Neural cell (in vitro differentiated cells): ENCODE measurements around the gene TMEM252. TPM values are rescaled to one million over a fixed set of nuclear protein-coding genes. Genes with fewer than 3 reads are reported as not detected.

Source experiments
- H2AFZ ChIP-seq: fragments of 200-600, 300-800 bp; sonication (generic), shearing (Covaris generic); 2 replicates; pipeline ENCODE4 v1.6.0; 2014; ENCODE audit warnings: low read depth, mild to moderate bottlenecking, antibody characterized with exemption, low read length, moderate library complexity
- H3F3A ChIP-seq: fragments of 200-600 bp; shearing (Covaris generic); 2 replicates; pipeline ENCODE4 v1.6.1; 2016; ENCODE audit warnings: mild to moderate bottlenecking, moderate library complexity, mixed read lengths, antibody characterized with exemption, low read length; ENCODE audit not compliant: insufficient read depth, poor library complexity, severe bottlenecking
- H3K27ac ChIP-seq: fragments of 200-600, 300-800 bp; sonication (generic), shearing (Covaris generic); 2 replicates; pipeline ENCODE4 v1.5.1; 2014; ENCODE audit warnings: mild to moderate bottlenecking, low read length, moderate library complexity
- H3K27me3 ChIP-seq: fragments of 300-800, 200-600 bp; sonication (generic), shearing (Covaris generic); 2 replicates; pipeline ENCODE4 v1.6.0; 2014; ENCODE audit warnings: mild to moderate bottlenecking, low read depth, low read length, moderate library complexity; ENCODE audit not compliant: insufficient read depth
- H3K36me3 ChIP-seq: fragments of 300-800, 200-600 bp; sonication (generic), shearing (Covaris generic); 2 replicates; pipeline ENCODE4 v1.5.1; 2014; ENCODE audit warnings: mild to moderate bottlenecking, antibody characterized with exemption, low read length, moderate library complexity; ENCODE audit not compliant: insufficient read depth
- H3K4me2 ChIP-seq: fragments of 300-800, 200-600 bp; sonication (generic), shearing (Covaris generic); 2 replicates; pipeline ENCODE4 v1.6.0; 2014; ENCODE audit warnings: mild to moderate bottlenecking, low read length
- H3K4me3 ChIP-seq: fragments of 300-800, 200-600 bp; sonication (generic), shearing (Covaris generic); 2 replicates; pipeline ENCODE4 v1.5.1; 2014; ENCODE audit warnings: mild to moderate bottlenecking, low read length, moderate library complexity
- H3K79me2 ChIP-seq: fragments of 200-600 bp; shearing (Covaris generic); replicated peaks from 2 replicates; pipeline ENCODE4 v1.6.0; 2014; ENCODE audit warnings: mild to moderate bottlenecking, low read length, moderate library complexity; ENCODE audit not compliant: insufficient read depth
- H3K9ac ChIP-seq: fragments of 300-800, 200-600 bp; sonication (generic), shearing (Covaris generic); 2 replicates; pipeline ENCODE4 v1.6.1; 2016; ENCODE audit warnings: mild to moderate bottlenecking, low read length, mixed read lengths
- H3K9me2 ChIP-seq: fragments of 200-600 bp; shearing (Covaris generic); 2 replicates; pipeline ENCODE4 v1.6.1; 2016; ENCODE audit warnings: mild to moderate bottlenecking, low read length, mixed read lengths; ENCODE audit not compliant: insufficient read depth
- H3K9me3 ChIP-seq: fragments of 200-600, 300-800 bp; sonication (generic), shearing (Covaris generic); 2 replicates; pipeline ENCODE4 v1.6.1; 2016; ENCODE audit warnings: mild to moderate bottlenecking, mixed run types, low read length, moderate library complexity, mixed read lengths
- H4K20me1 ChIP-seq: fragments of 200-600 bp; shearing (Covaris generic); 2 replicates; pipeline ENCODE4 v1.6.1; 2016; ENCODE audit warnings: mild to moderate bottlenecking, mixed run types; ENCODE audit not compliant: insufficient read depth
- EP300 ChIP-seq: fragments of 450-650 bp; conservative IDR thresholded peaks from 2 replicates; pipeline ENCODE4 v1.6.1; 2014; ENCODE audit warnings: antibody characterized with exemption, mild to moderate bottlenecking, moderate library complexity; ENCODE audit not compliant: poor library complexity, severe bottlenecking
- EZH2 ChIP-seq: fragments of 200-600, 300-800 bp; shearing (Covaris generic), sonication (generic); IDR thresholded peaks from 2 replicates; pipeline ENCODE4 v1.6.1; 2014; ENCODE audit warnings: antibody characterized with exemption, low read length, borderline replicate concordance, mild to moderate bottlenecking; ENCODE audit not compliant: insufficient read depth, poor library complexity, severe bottlenecking
- MXI1 ChIP-seq: fragments of 450-650 bp; conservative IDR thresholded peaks from 2 replicates; pipeline ENCODE4 v1.6.1; 2014; ENCODE audit warnings: antibody characterized with exemption, mild to moderate bottlenecking; ENCODE audit not compliant: poor library complexity, severe bottlenecking
- POLR2AphosphoS5 ChIP-seq: IDR thresholded peaks from 2 replicates; pipeline ENCODE4 v1.6.1; 2012
- RAD21 ChIP-seq: fragments of 450-650 bp; conservative IDR thresholded peaks from 2 replicates; pipeline ENCODE4 v1.6.1; 2014; ENCODE audit warnings: antibody characterized with exemption, mild to moderate bottlenecking, moderate library complexity
- SMC3 ChIP-seq: fragments of 450-650 bp; conservative IDR thresholded peaks from 2 replicates; pipeline ENCODE4 v1.6.1; 2014; ENCODE audit warnings: antibody characterized with exemption, mild to moderate bottlenecking, moderate library complexity; ENCODE audit not compliant: poor library complexity
- TAF1 ChIP-seq: IDR thresholded peaks from 2 replicates; pipeline ENCODE4 v1.6.1; 2012; ENCODE audit warnings: low read depth
- polyA plus RNA-seq: library from polyadenylated mRNA; depleted of rRNA; stranded (reverse); fragments of >200 nt; gene quantifications from 2 replicates; pipeline ENCODE4 v1.2.3, GENCODE V29; 2014
- TF ChIP-seq, protein P1 (sequence below): IDR thresholded peaks from 2 replicates; pipeline ENCODE4 v1.6.1; 2012; ENCODE audit warnings: borderline replicate concordance
- TF ChIP-seq, protein P2 (sequence below): fragments of 450-650 bp; IDR thresholded peaks from 2 replicates; pipeline ENCODE4 v1.5.1; 2014; ENCODE audit warnings: antibody characterized with exemption, mild to moderate bottlenecking, moderate library complexity; ENCODE audit not compliant: poor library complexity, severe bottlenecking

Gene TMEM252
- polyA plus RNA-seq, 1 donor from 2014 or later: not detected

DNA sequence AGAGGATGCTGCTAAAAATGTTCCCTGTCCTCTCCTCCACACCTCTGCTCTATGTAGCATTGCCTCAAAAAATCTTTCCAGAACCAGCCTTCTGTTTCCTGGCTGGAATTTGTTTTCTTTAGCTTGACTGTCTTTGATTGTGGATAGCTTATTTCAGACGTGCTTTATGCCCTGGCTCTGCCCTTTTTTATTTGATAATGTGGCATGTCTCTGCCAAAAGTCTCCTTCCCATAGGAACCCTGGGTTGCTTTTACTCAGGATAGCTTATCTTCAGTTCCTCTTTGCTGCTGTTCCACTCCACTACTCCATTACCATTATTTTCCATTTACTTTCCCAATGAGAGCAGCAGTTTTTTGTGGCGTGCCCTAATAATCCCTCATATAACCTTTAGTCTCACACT lies 885 bp upstream of the TMEM252 start:
- Histone ChIP-seq H3K9me2 (no peaks in the 10 kb centered on the region), H3K9ac (no peak overlapping the region), H3K27ac (no peak overlapping the region), H3K9me3 (no peaks in the 10 kb centered on the region), H2AFZ (no peak overlapping the region), H4K20me1 (no peaks in the 10 kb centered on the region), H3K4me3 (no peak overlapping the region), H3K36me3 (no peaks in the 10 kb centered on the region), H3K4me2 (no peak overlapping the region), H3K79me2 (no peaks in the 10 kb centered on the region), H3F3A (no peaks in the 10 kb centered on the region), H3K27me3 (no peaks in the 10 kb centered on the region)
- TF ChIP-seq, protein P1, sequence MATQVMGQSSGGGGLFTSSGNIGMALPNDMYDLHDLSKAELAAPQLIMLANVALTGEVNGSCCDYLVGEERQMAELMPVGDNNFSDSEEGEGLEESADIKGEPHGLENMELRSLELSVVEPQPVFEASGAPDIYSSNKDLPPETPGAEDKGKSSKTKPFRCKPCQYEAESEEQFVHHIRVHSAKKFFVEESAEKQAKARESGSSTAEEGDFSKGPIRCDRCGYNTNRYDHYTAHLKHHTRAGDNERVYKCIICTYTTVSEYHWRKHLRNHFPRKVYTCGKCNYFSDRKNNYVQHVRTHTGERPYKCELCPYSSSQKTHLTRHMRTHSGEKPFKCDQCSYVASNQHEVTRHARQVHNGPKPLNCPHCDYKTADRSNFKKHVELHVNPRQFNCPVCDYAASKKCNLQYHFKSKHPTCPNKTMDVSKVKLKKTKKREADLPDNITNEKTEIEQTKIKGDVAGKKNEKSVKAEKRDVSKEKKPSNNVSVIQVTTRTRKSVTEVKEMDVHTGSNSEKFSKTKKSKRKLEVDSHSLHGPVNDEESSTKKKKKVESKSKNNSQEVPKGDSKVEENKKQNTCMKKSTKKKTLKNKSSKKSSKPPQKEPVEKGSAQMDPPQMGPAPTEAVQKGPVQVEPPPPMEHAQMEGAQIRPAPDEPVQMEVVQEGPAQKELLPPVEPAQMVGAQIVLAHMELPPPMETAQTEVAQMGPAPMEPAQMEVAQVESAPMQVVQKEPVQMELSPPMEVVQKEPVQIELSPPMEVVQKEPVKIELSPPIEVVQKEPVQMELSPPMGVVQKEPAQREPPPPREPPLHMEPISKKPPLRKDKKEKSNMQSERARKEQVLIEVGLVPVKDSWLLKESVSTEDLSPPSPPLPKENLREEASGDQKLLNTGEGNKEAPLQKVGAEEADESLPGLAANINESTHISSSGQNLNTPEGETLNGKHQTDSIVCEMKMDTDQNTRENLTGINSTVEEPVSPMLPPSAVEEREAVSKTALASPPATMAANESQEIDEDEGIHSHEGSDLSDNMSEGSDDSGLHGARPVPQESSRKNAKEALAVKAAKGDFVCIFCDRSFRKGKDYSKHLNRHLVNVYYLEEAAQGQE: no peak
- TF ChIP-seq, protein P2, sequence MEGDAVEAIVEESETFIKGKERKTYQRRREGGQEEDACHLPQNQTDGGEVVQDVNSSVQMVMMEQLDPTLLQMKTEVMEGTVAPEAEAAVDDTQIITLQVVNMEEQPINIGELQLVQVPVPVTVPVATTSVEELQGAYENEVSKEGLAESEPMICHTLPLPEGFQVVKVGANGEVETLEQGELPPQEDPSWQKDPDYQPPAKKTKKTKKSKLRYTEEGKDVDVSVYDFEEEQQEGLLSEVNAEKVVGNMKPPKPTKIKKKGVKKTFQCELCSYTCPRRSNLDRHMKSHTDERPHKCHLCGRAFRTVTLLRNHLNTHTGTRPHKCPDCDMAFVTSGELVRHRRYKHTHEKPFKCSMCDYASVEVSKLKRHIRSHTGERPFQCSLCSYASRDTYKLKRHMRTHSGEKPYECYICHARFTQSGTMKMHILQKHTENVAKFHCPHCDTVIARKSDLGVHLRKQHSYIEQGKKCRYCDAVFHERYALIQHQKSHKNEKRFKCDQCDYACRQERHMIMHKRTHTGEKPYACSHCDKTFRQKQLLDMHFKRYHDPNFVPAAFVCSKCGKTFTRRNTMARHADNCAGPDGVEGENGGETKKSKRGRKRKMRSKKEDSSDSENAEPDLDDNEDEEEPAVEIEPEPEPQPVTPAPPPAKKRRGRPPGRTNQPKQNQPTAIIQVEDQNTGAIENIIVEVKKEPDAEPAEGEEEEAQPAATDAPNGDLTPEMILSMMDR: no peak
- TF ChIP-seq MXI1 (no peak), POLR2AphosphoS5 (no peak), EP300 (no peak), TAF1 (no peak), RAD21 (no peak), EZH2 (no peak)

DNA sequence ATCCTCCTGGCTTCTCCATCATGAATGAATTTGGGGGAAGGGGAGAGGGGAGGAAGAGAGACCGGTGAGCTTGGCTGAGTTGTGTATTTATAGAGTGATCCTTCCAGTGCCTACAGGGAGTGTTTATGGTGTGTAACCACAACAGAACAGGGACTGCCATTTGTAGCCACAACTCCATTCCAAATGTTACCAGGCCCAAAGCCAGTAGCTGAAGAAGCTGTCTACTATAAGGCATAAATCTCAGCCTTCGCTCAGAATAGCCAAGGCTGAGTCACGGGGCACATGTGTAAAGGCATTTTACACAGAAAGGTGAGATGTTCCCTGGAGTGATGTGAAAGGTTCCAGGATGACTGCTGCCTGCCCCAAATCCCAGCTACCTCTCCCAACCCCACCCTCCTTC lies 2.5 kb downstream of the TMEM252 start:
- H3K36me3 ChIP-seq: no peaks in the 10 kb centered on the region
- H3K9me2 ChIP-seq: no peaks in the 10 kb centered on the region
- no peaks in the 10 kb centered on the region for H3K79me2 ChIP-seq
- no peak overlapping the region for H3K27ac ChIP-seq
- H3K9ac ChIP-seq: no peak overlapping the region
- no peaks in the 10 kb centered on the region for H3F3A ChIP-seq
- TF ChIP-seq, protein P2: no peak
- TF ChIP-seq RAD21: no peak
- no peak for TF ChIP-seq EZH2
- no peak for TF ChIP-seq POLR2AphosphoS5
- TF ChIP-seq MXI1: no peak
- no peak for TF ChIP-seq TAF1
- no peak for TF ChIP-seq SMC3
- TF ChIP-seq, protein P1: no peak
- TF ChIP-seq EP300: no peak
- no peaks in the 10 kb centered on the region for H3K27me3 ChIP-seq
- no peak overlapping the region for H3K4me2 ChIP-seq
- no peak overlapping the region for H2AFZ ChIP-seq
- H3K4me3 ChIP-seq: no peak overlapping the region
- H4K20me1 ChIP-seq: no peaks in the 10 kb centered on the region
- H3K9me3 ChIP-seq: no peaks in the 10 kb centered on the region
